ENCODE data around the gene DTNA. TPM values are rescaled to one million over a fixed set of nuclear protein-coding genes. Genes with fewer than 3 reads are reported as not detected.

The DTNA gene
- total RNA-seq, 1 donor, result 22.0 TPM

DNA sequence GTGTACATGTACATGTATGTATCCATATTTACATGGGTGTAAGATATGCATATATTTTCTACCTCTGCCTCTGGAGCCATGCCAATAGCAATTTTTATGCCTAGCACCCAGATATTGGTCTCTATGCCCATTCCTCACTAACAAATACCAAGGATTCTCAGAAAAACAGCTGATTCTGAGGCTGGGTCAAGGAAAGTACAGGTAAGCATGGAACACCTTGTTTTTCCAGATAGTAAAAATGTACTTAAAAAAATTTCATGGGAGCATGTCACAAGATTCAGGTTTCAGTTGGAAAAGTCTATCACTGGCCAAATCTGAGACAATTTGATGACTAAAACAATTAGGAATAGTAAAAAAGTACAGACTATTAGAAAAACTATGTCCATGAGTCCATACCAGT is 216.6 kb downstream of the DTNA start:
- TF ChIP-seq CTCF (IDR thresholded peaks at IDR 0.05; ENCODE audit: insufficient read depth, low read length), result no peak
- DNase-seq (ENCODE audit: low read depth), result no peak
- no peak overlapping the region for H3K4me3 ChIP-seq (ENCODE audit: low read depth, low read length)

DNA sequence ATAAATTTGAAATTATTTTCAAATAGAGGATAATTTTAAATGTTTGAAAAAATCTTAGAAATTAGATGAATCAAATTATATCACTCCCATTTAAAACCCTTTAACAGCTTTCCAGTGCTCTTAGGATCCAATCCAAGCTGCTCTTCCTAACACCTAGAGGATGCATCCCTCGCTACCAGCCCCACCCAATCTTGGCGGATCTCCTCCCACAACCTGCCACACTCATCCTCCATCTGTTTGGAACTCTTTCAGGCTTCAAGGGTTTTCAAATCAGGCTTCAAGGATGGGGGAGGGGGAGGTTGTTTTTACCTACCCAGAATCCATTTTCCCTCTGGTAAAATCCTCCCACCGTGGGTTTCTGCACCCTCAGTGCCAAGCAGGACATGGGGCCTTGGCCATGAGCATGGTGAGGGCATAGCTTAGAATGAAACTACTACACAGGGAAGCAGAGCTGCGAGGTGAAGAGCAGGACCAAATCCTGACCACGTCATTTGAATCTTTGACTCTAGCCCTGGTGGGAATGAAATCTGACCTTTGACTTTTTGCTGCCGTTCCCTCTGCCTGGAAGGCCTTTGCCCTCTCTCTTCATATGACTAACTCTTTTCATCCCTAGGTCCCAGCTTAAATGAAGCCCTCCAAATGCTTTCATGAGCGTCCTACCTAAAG is 218.1 kb downstream of the DTNA start:
- H3K4me3 ChIP-seq (ENCODE audit: low read depth, low read length), result no peak overlapping the region
- TF ChIP-seq CTCF (IDR thresholded peaks at IDR 0.05; ENCODE audit: insufficient read depth, low read length), result no peak
- DNase-seq (ENCODE audit: low read depth), result no peak

DNA sequence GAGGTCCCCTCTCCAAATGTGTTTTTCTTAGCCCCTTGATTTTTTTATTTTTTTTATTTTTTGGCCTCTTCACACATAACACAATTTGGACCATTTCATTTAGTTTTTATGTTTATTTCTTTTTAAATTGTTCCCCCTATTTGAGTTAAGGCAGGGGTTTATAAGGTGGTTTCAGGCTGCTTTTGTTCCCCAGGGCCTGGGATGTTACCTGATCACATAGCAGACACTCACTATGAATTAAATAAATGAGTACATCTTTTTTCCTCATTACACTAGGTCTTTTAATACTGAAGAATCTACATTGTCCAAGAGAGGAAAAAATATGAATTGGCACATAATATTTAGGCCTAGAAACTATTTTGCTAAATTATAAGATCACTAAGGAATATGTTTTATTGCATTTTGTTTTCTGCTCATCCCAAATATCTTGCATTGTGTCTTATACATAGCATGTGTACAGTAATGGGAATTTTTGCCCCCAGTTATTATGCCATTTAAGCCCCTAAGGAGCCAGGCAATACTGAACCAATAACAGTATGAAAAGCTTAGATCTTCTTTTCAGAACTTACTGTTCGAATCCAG is 218.7 kb downstream of the DTNA start:
- no peak for TF ChIP-seq CTCF (IDR thresholded peaks at IDR 0.05; ENCODE audit: insufficient read depth, low read length)
- no peak overlapping the region for H3K4me3 ChIP-seq (ENCODE audit: low read depth, low read length)
- DNase-seq (ENCODE audit: low read depth), result no peak

DNA sequence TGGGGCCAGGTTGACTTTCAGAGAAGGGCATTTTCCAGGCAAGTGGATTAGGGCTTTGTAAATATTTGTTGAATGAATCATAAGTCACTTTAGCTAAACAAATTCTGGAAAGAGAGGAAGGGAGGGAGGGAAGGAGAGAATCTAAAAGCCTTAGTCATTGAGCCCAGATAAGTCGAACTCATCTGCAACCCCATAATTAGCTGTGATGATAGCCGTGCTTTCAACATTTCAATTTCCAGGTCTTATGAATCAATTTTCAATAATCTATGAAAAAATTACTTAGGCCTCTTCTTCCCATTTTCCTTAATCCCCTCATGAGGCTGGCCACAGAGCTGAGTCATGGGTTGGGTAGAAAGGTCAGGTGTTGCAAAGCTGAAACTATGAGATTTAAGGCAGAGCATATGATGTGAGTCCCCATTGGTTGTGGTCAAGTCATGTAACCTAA is 219.3 kb downstream of the DTNA start:
- H3K4me3 ChIP-seq (ENCODE audit: low read depth, low read length), result no peak overlapping the region
- DNase-seq (ENCODE audit: low read depth), result peak; percentile 54
- TF ChIP-seq CTCF (IDR thresholded peaks at IDR 0.05; ENCODE audit: insufficient read depth, low read length), result no peak

- DNase-seq (ENCODE audit: low read depth), result no peak
- TF ChIP-seq CTCF (IDR thresholded peaks at IDR 0.05; ENCODE audit: insufficient read depth, low read length), result no peak
- no peak overlapping the region for H3K4me3 ChIP-seq (ENCODE audit: low read depth, low read length)
These were observed 222.3 kb downstream of the DTNA start for GRCh38 chr18:34932363-34932762.

- no peak overlapping the region for H3K4me3 ChIP-seq (ENCODE audit: low read depth, low read length)
- DNase-seq (ENCODE audit: low read depth), result no peak
These were observed 222.8 kb downstream of the DTNA start for GRCh38 chr18:34932792-34933466.

More at GRCh38 chr18:34932792-34933466, 222.8 kb downstream of the DTNA start:
- no peak for TF ChIP-seq CTCF (IDR thresholded peaks at IDR 0.05; ENCODE audit: insufficient read depth, low read length)

All from fibroblast of the aortic adventitia (primary cell).